Measurements from ENCODE around the gene DSTYK.
"Not testable (repeated sequence)": the region's sequence is repeated elsewhere in the genome, so short reads cannot be mapped to it uniquely, and the experiment has no call there.

DSTYK gene

GRCh38 chr1:205241366-205242030 lies 30.0 kb upstream of the DSTYK start:
- DNase-seq: no peak

- no peak for DNase-seq
These were observed 29.1 kb upstream of the DSTYK start for GRCh38 chr1:205240569-205240968.

- DNase-seq: no peak
These were observed 28.6 kb upstream of the DSTYK start for GRCh38 chr1:205240118-205240517.

GRCh38 chr1:205239078-205239477 lies 27.6 kb upstream of the DSTYK start:
- no peak for DNase-seq

- no peak for DNase-seq
These were observed 26.3 kb upstream of the DSTYK start for GRCh38 chr1:205237526-205238484.

GRCh38 chr1:205236951-205237475 lies 25.5 kb upstream of the DSTYK start:
- DNase-seq: no peak

- no peak for DNase-seq
These were observed 25.0 kb upstream of the DSTYK start for GRCh38 chr1:205236526-205236925.

GRCh38 chr1:205235951-205236350 lies 24.4 kb upstream of the DSTYK start:
- no peak for DNase-seq

- DNase-seq: not testable (repeated sequence)
These were observed 22.5 kb upstream of the DSTYK start for GRCh38 chr1:205233986-205234385.

- no peak for DNase-seq
These were observed 21.5 kb upstream of the DSTYK start for GRCh38 chr1:205232945-205233397.

- no peak for DNase-seq
These were observed 20.8 kb upstream of the DSTYK start for GRCh38 chr1:205232127-205232820.

GRCh38 chr1:205230982-205231381 lies 19.5 kb upstream of the DSTYK start:
- DNase-seq: no peak

- no peak for DNase-seq
These were observed 18.6 kb upstream of the DSTYK start for GRCh38 chr1:205229916-205230700.

- peak; percentile 48 for DNase-seq
These were observed 17.9 kb upstream of the DSTYK start for GRCh38 chr1:205229399-205229871.

GRCh38 chr1:205228093-205228521 lies 16.6 kb upstream of the DSTYK start:
- no peak for DNase-seq

GRCh38 chr1:205227584-205228013 lies 16.1 kb upstream of the DSTYK start, which contains the start of gene TMCC2:
TSS of gene TMCC2 (plus strand) at chr1:205227946. CDS start at chr1:205228565, 619 bp downstream.
- DNase-seq: peak; percentile 83

GRCh38 chr1:205226868-205227583 lies 15.5 kb upstream of the DSTYK start:
- DNase-seq: peak; percentile 45

- DNase-seq: no peak
These were observed 14.6 kb upstream of the DSTYK start for GRCh38 chr1:205225901-205226765.

GRCh38 chr1:205224736-205225135 lies 13.2 kb upstream of the DSTYK start:
- no peak for DNase-seq

- no peak for DNase-seq
These were observed 8.9 kb upstream of the DSTYK start for GRCh38 chr1:205220421-205220820.

All from HCEC 1CT (cell line).